WTC11 (cell line): ENCODE results near the gene DNM1.

Source experiments
- CBFB ChIP-seq: sonication (generic); formaldehyde crosslinking; IDR thresholded peaks from 2 replicates; pipeline ENCODE4 v1.8.1; 2022; ENCODE audit warnings: mild to moderate bottlenecking, low read depth, missing genetic modification reagents
- CREB1 ChIP-seq: sonication (generic); formaldehyde crosslinking; IDR thresholded peaks from 2 replicates; pipeline ENCODE4 v1.8.0; 2023; ENCODE audit warnings: mild to moderate bottlenecking, missing genetic modification reagents
- EMX1 ChIP-seq: fragments of 250-450 bp; sonication (Bioruptor Pico); IDR thresholded peaks from 2 replicates; pipeline ENCODE4 v1.8.0; 2021; ENCODE audit warnings: mild to moderate bottlenecking
- ETV6 ChIP-seq: sonication (generic); formaldehyde crosslinking; IDR thresholded peaks from 2 replicates; pipeline ENCODE4 v1.8.1; 2022; ENCODE audit warnings: mild to moderate bottlenecking, missing genetic modification reagents
- GRHL2 ChIP-seq: fragments of 250-450 bp; sonication (Bioruptor Pico); IDR thresholded peaks from 2 replicates; pipeline ENCODE4 v1.8.0; 2022; ENCODE audit warnings: mild to moderate bottlenecking, moderate library complexity; ENCODE audit not compliant: insufficient replicate concordance, severe bottlenecking
- SMAD4 ChIP-seq: sonication (generic); formaldehyde crosslinking; IDR thresholded peaks from 2 replicates; pipeline ENCODE4 v1.8.0; 2022; ENCODE audit warnings: mild to moderate bottlenecking, missing genetic modification reagents
- TCF7 ChIP-seq: sonication (generic); formaldehyde crosslinking; IDR thresholded peaks from 2 replicates; pipeline ENCODE4 v1.8.0; 2022; ENCODE audit warnings: mild to moderate bottlenecking, low read depth, missing genetic modification reagents, moderate library complexity
- ZNF121 ChIP-seq: sonication (generic); formaldehyde crosslinking; IDR thresholded peaks from 2 replicates; pipeline ENCODE4 v1.8.0; 2023; ENCODE audit warnings: missing genetic modification reagents
- ZNF423 ChIP-seq: fragments of 250-450 bp; sonication (Bioruptor Pico); IDR thresholded peaks from 2 replicates; pipeline ENCODE4 v2.1.2; 2022; ENCODE audit warnings: mild to moderate bottlenecking, moderate library complexity
- TF ChIP-seq, protein P1 (sequence below): fragments of 200-600 bp; IDR thresholded peaks from 2 replicates; pipeline ENCODE4 v1.8.0; 2022; ENCODE audit warnings: antibody characterized with exemption
- TF ChIP-seq, protein P2 (sequence below): sonication (generic); formaldehyde crosslinking; IDR thresholded peaks from 2 replicates; pipeline ENCODE4 v1.8.1; 2022; ENCODE audit warnings: low read depth, mild to moderate bottlenecking, moderate library complexity, missing genetic modification reagents, borderline replicate concordance
- TF ChIP-seq, protein P3 (sequence below): sonication (generic); formaldehyde crosslinking; IDR thresholded peaks from 2 replicates; pipeline ENCODE4 v1.8.0; 2022; ENCODE audit warnings: mild to moderate bottlenecking, missing genetic modification reagents

DNA sequence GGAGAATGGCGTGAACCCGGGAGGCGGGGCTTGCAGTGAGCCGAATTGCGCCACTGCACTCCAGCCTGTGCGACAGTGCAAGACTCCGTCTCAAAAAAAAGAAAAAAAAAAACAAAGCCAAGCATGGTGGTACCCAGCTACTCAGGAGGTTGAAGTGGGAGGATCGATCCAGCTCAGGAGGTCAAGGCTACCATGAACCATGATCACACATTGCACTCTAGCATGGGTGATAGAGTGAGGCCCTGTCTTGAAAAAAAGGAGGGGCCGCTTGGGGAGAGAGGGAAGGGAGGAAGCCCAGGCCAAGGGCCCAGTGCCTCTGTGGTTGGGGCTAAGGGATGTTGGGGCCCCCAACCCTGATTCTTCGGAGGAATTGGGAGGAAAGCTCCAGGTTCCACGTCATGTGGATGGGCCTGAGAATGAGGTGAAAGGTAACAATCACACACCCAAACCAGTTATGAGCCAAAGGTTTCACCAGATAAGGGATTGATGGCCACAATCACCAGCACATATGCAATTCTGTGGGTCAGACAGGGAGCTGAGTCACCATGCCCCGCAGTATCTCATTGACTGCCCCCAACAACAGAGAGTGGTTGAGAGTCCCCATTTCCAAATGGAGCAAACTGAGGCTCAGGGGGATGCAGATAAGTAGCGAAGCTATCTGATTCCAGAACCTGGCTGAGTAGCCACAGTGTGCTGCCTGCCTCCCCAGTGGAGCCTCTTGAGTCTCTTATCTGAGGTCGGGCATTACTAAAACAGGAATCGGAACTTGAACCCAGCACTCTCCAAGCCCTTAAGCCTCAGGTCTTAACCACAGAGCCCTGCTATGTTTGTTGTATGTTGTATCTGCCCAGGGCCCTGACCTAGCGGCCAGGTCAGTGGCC is 93.4 kb downstream of the DNM1 start:
- TF ChIP-seq TCF7 (no peak), CREB1 (CRISPR knock-in tag) (no peak), CBFB (CRISPR knock-in tag) (no peak), ZNF121 (no peak), SMAD4 (CRISPR knock-in tag) (no peak), ZNF423 (CRISPR knock-in tag) (no peak), ETV6 (no peak), EMX1 (CRISPR knock-in tag) (no peak), GRHL2 (no peak)
- TF ChIP-seq, protein P1, sequence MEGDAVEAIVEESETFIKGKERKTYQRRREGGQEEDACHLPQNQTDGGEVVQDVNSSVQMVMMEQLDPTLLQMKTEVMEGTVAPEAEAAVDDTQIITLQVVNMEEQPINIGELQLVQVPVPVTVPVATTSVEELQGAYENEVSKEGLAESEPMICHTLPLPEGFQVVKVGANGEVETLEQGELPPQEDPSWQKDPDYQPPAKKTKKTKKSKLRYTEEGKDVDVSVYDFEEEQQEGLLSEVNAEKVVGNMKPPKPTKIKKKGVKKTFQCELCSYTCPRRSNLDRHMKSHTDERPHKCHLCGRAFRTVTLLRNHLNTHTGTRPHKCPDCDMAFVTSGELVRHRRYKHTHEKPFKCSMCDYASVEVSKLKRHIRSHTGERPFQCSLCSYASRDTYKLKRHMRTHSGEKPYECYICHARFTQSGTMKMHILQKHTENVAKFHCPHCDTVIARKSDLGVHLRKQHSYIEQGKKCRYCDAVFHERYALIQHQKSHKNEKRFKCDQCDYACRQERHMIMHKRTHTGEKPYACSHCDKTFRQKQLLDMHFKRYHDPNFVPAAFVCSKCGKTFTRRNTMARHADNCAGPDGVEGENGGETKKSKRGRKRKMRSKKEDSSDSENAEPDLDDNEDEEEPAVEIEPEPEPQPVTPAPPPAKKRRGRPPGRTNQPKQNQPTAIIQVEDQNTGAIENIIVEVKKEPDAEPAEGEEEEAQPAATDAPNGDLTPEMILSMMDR = no peak
- TF ChIP-seq, protein P2, sequence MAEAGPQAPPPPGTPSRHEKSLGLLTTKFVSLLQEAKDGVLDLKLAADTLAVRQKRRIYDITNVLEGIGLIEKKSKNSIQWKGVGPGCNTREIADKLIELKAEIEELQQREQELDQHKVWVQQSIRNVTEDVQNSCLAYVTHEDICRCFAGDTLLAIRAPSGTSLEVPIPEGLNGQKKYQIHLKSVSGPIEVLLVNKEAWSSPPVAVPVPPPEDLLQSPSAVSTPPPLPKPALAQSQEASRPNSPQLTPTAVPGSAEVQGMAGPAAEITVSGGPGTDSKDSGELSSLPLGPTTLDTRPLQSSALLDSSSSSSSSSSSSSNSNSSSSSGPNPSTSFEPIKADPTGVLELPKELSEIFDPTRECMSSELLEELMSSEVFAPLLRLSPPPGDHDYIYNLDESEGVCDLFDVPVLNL (CRISPR knock-in tag) = no peak
- TF ChIP-seq, protein P3, sequence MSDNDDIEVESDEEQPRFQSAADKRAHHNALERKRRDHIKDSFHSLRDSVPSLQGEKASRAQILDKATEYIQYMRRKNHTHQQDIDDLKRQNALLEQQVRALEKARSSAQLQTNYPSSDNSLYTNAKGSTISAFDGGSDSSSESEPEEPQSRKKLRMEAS = no peak
